ENCODE data around the gene CISD1. TPM values are rescaled to one million over a fixed set of nuclear protein-coding genes. Genes with fewer than 3 reads are reported as not detected.
A peak's percentile ranks its signal among the peaks of the same experiment; 100 is the strongest.

The CISD1 gene
- polyA plus RNA-seq, 1 donor from 2014 or later, result 86.3 TPM

DNA sequence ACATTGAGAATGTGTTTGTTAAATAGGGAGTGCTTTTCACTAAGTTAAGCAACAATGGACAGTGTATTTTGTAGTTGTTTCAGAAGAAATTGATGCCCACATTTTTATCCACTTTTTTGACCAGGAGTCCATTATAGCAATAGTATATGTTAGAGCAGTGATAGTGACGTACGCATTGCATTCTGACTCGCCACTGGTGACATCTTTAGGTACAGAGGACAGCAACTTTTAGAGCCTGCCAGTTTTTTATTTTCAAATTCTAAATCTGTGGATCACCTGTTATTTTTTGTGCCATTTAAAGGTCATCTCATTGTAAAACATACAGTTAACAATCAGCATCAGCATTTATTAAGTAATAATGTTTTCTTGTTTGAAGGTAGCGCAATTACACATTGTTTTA lies 67.3 kb downstream of the CISD1 start:
- Histone ChIP-seq H3K79me2 (replicated peaks; ENCODE audit: insufficient read depth, low read length) (peaks cover 50% of the 10 kb centered on the region), H3K9ac (ENCODE audit: low read length) (peak overlapping the region; percentile 88), H3K27ac (ENCODE audit: low read length) (no peak overlapping the region), H3K27me3 (ENCODE audit: insufficient read depth, low read depth, low read length) (no peaks in the 10 kb centered on the region), H3K9me2 (ENCODE audit: insufficient read depth, low read length) (no peaks in the 10 kb centered on the region), H3K9me3 (ENCODE audit: low read length) (no peaks in the 10 kb centered on the region), H3K36me3 (ENCODE audit: insufficient read depth, low read length) (no peaks in the 10 kb centered on the region), H4K20me1 (ENCODE audit: insufficient read depth) (no peaks in the 10 kb centered on the region), H3K4me2 (ENCODE audit: low read length) (peak overlapping the region; percentile 92), H3F3A (ENCODE audit: insufficient read depth, low read length, poor library complexity, severe bottlenecking) (no peaks in the 10 kb centered on the region), H2AFZ (ENCODE audit: low read depth, low read length) (no peak overlapping the region), H3K4me3 (ENCODE audit: low read length) (peak overlapping the region; percentile 88)
- TF ChIP-seq TAF1 (IDR thresholded peaks at IDR 0.05; ENCODE audit: low read depth), result no peak
- TF ChIP-seq, protein P1, sequence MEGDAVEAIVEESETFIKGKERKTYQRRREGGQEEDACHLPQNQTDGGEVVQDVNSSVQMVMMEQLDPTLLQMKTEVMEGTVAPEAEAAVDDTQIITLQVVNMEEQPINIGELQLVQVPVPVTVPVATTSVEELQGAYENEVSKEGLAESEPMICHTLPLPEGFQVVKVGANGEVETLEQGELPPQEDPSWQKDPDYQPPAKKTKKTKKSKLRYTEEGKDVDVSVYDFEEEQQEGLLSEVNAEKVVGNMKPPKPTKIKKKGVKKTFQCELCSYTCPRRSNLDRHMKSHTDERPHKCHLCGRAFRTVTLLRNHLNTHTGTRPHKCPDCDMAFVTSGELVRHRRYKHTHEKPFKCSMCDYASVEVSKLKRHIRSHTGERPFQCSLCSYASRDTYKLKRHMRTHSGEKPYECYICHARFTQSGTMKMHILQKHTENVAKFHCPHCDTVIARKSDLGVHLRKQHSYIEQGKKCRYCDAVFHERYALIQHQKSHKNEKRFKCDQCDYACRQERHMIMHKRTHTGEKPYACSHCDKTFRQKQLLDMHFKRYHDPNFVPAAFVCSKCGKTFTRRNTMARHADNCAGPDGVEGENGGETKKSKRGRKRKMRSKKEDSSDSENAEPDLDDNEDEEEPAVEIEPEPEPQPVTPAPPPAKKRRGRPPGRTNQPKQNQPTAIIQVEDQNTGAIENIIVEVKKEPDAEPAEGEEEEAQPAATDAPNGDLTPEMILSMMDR (IDR thresholded peaks at IDR 0.05; ENCODE audit: poor library complexity, severe bottlenecking), result no peak
- TF ChIP-seq EP300 (conservative IDR thresholded peaks at IDR 0.05; ENCODE audit: poor library complexity, severe bottlenecking), result no peak
- no peak for TF ChIP-seq RAD21 (conservative IDR thresholded peaks at IDR 0.05)
- TF ChIP-seq POLR2AphosphoS5 (IDR thresholded peaks at IDR 0.05), result no peak
- TF ChIP-seq, protein P2, sequence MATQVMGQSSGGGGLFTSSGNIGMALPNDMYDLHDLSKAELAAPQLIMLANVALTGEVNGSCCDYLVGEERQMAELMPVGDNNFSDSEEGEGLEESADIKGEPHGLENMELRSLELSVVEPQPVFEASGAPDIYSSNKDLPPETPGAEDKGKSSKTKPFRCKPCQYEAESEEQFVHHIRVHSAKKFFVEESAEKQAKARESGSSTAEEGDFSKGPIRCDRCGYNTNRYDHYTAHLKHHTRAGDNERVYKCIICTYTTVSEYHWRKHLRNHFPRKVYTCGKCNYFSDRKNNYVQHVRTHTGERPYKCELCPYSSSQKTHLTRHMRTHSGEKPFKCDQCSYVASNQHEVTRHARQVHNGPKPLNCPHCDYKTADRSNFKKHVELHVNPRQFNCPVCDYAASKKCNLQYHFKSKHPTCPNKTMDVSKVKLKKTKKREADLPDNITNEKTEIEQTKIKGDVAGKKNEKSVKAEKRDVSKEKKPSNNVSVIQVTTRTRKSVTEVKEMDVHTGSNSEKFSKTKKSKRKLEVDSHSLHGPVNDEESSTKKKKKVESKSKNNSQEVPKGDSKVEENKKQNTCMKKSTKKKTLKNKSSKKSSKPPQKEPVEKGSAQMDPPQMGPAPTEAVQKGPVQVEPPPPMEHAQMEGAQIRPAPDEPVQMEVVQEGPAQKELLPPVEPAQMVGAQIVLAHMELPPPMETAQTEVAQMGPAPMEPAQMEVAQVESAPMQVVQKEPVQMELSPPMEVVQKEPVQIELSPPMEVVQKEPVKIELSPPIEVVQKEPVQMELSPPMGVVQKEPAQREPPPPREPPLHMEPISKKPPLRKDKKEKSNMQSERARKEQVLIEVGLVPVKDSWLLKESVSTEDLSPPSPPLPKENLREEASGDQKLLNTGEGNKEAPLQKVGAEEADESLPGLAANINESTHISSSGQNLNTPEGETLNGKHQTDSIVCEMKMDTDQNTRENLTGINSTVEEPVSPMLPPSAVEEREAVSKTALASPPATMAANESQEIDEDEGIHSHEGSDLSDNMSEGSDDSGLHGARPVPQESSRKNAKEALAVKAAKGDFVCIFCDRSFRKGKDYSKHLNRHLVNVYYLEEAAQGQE (IDR thresholded peaks at IDR 0.05; ENCODE audit: borderline replicate concordance), result no peak

Other genes with a start within 250 kb of the CISD1 start
- 11.4 and 11.7 TPM in 2 replicates for gene IPMK, start 1.3 kb upstream of the CISD1 start, polyA plus RNA-seq
- gene UBE2D1, start 65.8 kb downstream of the CISD1 start, polyA plus RNA-seq, result 68.6 and 89.8 TPM in 2 replicates
- gene TFAM, start 116.2 kb downstream of the CISD1 start, polyA plus RNA-seq, result 26.5 and 27.2 TPM in 2 replicates
- gene BICC1, start 243.7 kb downstream of the CISD1 start, polyA plus RNA-seq, result 7.6 and 10.8 TPM in 2 replicates

All from neural cell (in vitro differentiated cells).